ENCODE measurements around the gene ATP6V1C2. TPM values are rescaled to one million over a fixed set of nuclear protein-coding genes. Genes with fewer than 3 reads are reported as not detected.
A peak's percentile ranks its signal among the peaks of the same experiment; 100 is the strongest.
"Not testable (repeated sequence)": the region's sequence is repeated elsewhere in the genome, so short reads cannot be mapped to it uniquely, and the experiment has no call there.

The ATP6V1C2 gene
- total RNA-seq, 1 donor from 2014 or later: 1.9 TPM

GRCh38 chr2:10798783-10799182 lies 77.4 kb downstream of the ATP6V1C2 start:
- no peak for DNase-seq (ENCODE audit: missing footprints)
- intact Hi-C loops (cut with DNase I): no loop called here
- ATAC-seq: no peak

GRCh38 chr2:10800163-10800562 lies 78.7 kb downstream of the ATP6V1C2 start:
- DNase-seq (ENCODE audit: missing footprints): no peak
- intact Hi-C loops (cut with DNase I): no loop called here
- no peak for ATAC-seq

- DNase-seq (ENCODE audit: missing footprints): no peak
- intact Hi-C loops (cut with DNase I): no loop called here
- ATAC-seq: no peak
Measured at GRCh38 chr2:10802657-10803056, 81.2 kb downstream of the ATP6V1C2 start.

GRCh38 chr2:10805990-10806389 lies 84.6 kb downstream of the ATP6V1C2 start:
- DNase-seq (ENCODE audit: missing footprints); intact Hi-C loops (cut with DNase I); ATAC-seq: not testable (repeated sequence)

- intact Hi-C loops (cut with DNase I): no loop called here
- ATAC-seq (no peak), DNase-seq (ENCODE audit: missing footprints) (no peak)
Measured at GRCh38 chr2:10806543-10806942, 85.1 kb downstream of the ATP6V1C2 start.

- ATAC-seq (no peak), DNase-seq (ENCODE audit: missing footprints) (no peak)
- intact Hi-C loops (cut with DNase I): loop anchor here (5.0 kb wide), 1 partner anchor 118 kb away; no protein-coding TSS in a partner anchor
Measured at GRCh38 chr2:10810202-10811161, 89.1 kb downstream of the ATP6V1C2 start.

- ATAC-seq (no peak), DNase-seq (ENCODE audit: missing footprints) (no peak)
- intact Hi-C loops (cut with DNase I): loop anchor here (5.0 kb wide), 1 partner anchor 119 kb away; no protein-coding TSS in a partner anchor
Measured at GRCh38 chr2:10811517-10811916, 90.1 kb downstream of the ATP6V1C2 start.

GRCh38 chr2:10812362-10813162 lies 91.1 kb downstream of the ATP6V1C2 start, which contains the start of gene PDIA6:
Gene PDIA6 (minus strand): TSS chr2:10812785. CDS start chr2:10812696, 89 bp downstream.
- intact Hi-C loops (cut with DNase I): loop anchor here (5.0 kb wide), 1 partner anchor 120 kb away; no protein-coding TSS in a partner anchor
- DNase-seq (ENCODE audit: missing footprints) (peak; percentile 97), ATAC-seq (peak; percentile 99)

- intact Hi-C loops (cut with DNase I): loop anchor here (5.0 kb wide), 1 partner anchor 121 kb away; no protein-coding TSS in a partner anchor
- ATAC-seq; DNase-seq (ENCODE audit: missing footprints): not testable (repeated sequence)
Measured at GRCh38 chr2:10813163-10814138, 92.0 kb downstream of the ATP6V1C2 start.

GRCh38 chr2:10814142-10814541 lies 92.7 kb downstream of the ATP6V1C2 start:
- DNase-seq (ENCODE audit: missing footprints) (no peak), ATAC-seq (no peak)
- intact Hi-C loops (cut with DNase I): loop anchor here (5.0 kb wide), 1 partner anchor 122 kb away; no protein-coding TSS in a partner anchor

GRCh38 chr2:10814571-10815331 lies 93.3 kb downstream of the ATP6V1C2 start:
- ATAC-seq (no peak), DNase-seq (ENCODE audit: missing footprints) (no peak)
- intact Hi-C loops (cut with DNase I): loop anchor here (5.0 kb wide), 1 partner anchor 122 kb away; no protein-coding TSS in a partner anchor

GRCh38 chr2:10817413-10817812 lies 96.0 kb downstream of the ATP6V1C2 start:
- DNase-seq (ENCODE audit: missing footprints) (no peak), ATAC-seq (no peak)
- intact Hi-C loops (cut with DNase I): no loop called here

GRCh38 chr2:10818305-10818704 lies 96.9 kb downstream of the ATP6V1C2 start:
- DNase-seq (ENCODE audit: missing footprints); intact Hi-C loops (cut with DNase I); ATAC-seq: not testable (repeated sequence)

- intact Hi-C loops (cut with DNase I): no loop called here
- DNase-seq (ENCODE audit: missing footprints) (no peak), ATAC-seq (no peak)
Measured at GRCh38 chr2:10818984-10819383, 97.6 kb downstream of the ATP6V1C2 start.

- intact Hi-C loops (cut with DNase I): no loop called here
- DNase-seq (ENCODE audit: missing footprints) (no peak), ATAC-seq (no peak)
Measured at GRCh38 chr2:10819714-10820314, 98.4 kb downstream of the ATP6V1C2 start.

GRCh38 chr2:10820562-10820961 lies 99.1 kb downstream of the ATP6V1C2 start:
- ATAC-seq (peak; percentile 38), DNase-seq (ENCODE audit: missing footprints) (peak; percentile 85)
- intact Hi-C loops (cut with DNase I): no loop called here

Measured in Right ventricle myocardium inferior (tissue), 1 donor.